Activated T-helper 1 cell treated with anti-CD3 and anti-CD28 coated beads, Interleukin-12 subunit alpha, Interleukin-12 subunit beta, Interleukin-2, Interleukin-4 antibody, amounts not matched to agents 30 ng/mL and 10 ng/mL and 1 ng/mL, durations not matched to agents 14 hours and 24 hours and 36 hours (primary cell): ENCODE results near the gene PPP4R4. TPM values are rescaled to one million over a fixed set of nuclear protein-coding genes. Genes with fewer than 3 reads are reported as not detected.

ENCODE experiments used
- DNase-seq: peaks from one replicate; pipeline ENCODE4 v3.0.0; 2021; ENCODE audit warnings: low spot score
- H3K27ac Mint-ChIP-seq: one replicate; pipeline ENCODE4 v1.8.0; 2021; ENCODE audit warnings: mild to moderate bottlenecking, mixed read lengths
- H3K27me3 Mint-ChIP-seq: one replicate; pipeline ENCODE4 v1.8.0; 2022; ENCODE audit warnings: mild to moderate bottlenecking, moderate library complexity, mixed read lengths; ENCODE audit not compliant: insufficient read depth
- H3K36me3 Mint-ChIP-seq: one replicate; pipeline ENCODE4 v1.8.0; 2021; ENCODE audit warnings: low read depth, mixed read lengths
- H3K4me1 Mint-ChIP-seq: one replicate; pipeline ENCODE4 v1.8.0; 2021; ENCODE audit warnings: low read depth, mixed read lengths
- H3K4me3 Mint-ChIP-seq: one replicate; pipeline ENCODE4 v1.8.0; 2021; ENCODE audit warnings: mild to moderate bottlenecking, moderate library complexity, mixed read lengths
- H3K9me3 Mint-ChIP-seq: one replicate; pipeline ENCODE4 v1.8.0; 2021; ENCODE audit warnings: mixed read lengths
- intact Hi-C: fragments of 100-400 bp; cut with micrococcal nuclease; formaldehyde crosslinking; loops from one replicate; pipeline ENCODE4 v1.15.1; 2024
- total RNA-seq: library from RNA; stranded (reverse); gene quantifications from 2 replicates; pipeline ENCODE4 v1.2.3, GENCODE V29; 2022

Gene PPP4R4
- total RNA-seq, 1 donor from 2014 or later: 2.4 TPM

GRCh38 chr14:94135476-94135875 is 38.6 kb upstream of the PPP4R4 start:
- H3K4me3 Mint-ChIP-seq: no peak overlapping the region
- no peak for DNase-seq
- no peak overlapping the region for H3K27ac Mint-ChIP-seq
- peaks cover 12% of the 10 kb centered on the region for H3K9me3 Mint-ChIP-seq
- no peaks in the 10 kb centered on the region for H3K36me3 Mint-ChIP-seq
- intact Hi-C loops: no loop called here
- peaks cover 15% of the 10 kb centered on the region for H3K4me1 Mint-ChIP-seq
- H3K27me3 Mint-ChIP-seq: peaks cover 30% of the 10 kb centered on the region

- Mint-ChIP-seq H3K4me1 (peaks cover 10% of the 10 kb centered on the region), H3K27me3 (peaks cover 24% of the 10 kb centered on the region), H3K27ac (no peak overlapping the region), H3K9me3 (peaks cover 12% of the 10 kb centered on the region), H3K4me3 (no peak overlapping the region), H3K36me3 (no peaks in the 10 kb centered on the region)
- peak; percentile 72 for DNase-seq
- intact Hi-C loops: loop anchor here (1.0 kb wide), 6 partner anchors 44 to 481 kb away; no protein-coding TSS in a partner anchor
Measured at GRCh38 chr14:94136575-94137331, 37.4 kb upstream of the PPP4R4 start.

- peaks cover 24% of the 10 kb centered on the region for H3K27me3 Mint-ChIP-seq
- no peak overlapping the region for H3K4me3 Mint-ChIP-seq
- no peak for DNase-seq
- peaks cover 6% of the 10 kb centered on the region for H3K4me1 Mint-ChIP-seq
- peaks cover 12% of the 10 kb centered on the region for H3K9me3 Mint-ChIP-seq
- intact Hi-C loops: no loop called here
- no peaks in the 10 kb centered on the region for H3K36me3 Mint-ChIP-seq
- H3K27ac Mint-ChIP-seq: no peak overlapping the region
Measured at GRCh38 chr14:94138251-94138650, 35.9 kb upstream of the PPP4R4 start.

- peaks cover 18% of the 10 kb centered on the region for H3K27me3 Mint-ChIP-seq
- intact Hi-C loops: no loop called here
- peaks cover 12% of the 10 kb centered on the region for H3K9me3 Mint-ChIP-seq
- no peaks in the 10 kb centered on the region for H3K36me3 Mint-ChIP-seq
- no peak overlapping the region for H3K4me3 Mint-ChIP-seq
- H3K4me1 Mint-ChIP-seq: peaks cover 6% of the 10 kb centered on the region
- H3K27ac Mint-ChIP-seq: no peak overlapping the region
- DNase-seq: no peak
Measured at GRCh38 chr14:94139006-94139405, 35.1 kb upstream of the PPP4R4 start.

- Mint-ChIP-seq H3K9me3 (peaks cover 12% of the 10 kb centered on the region), H3K4me3 (no peak overlapping the region), H3K27ac (no peak overlapping the region), H3K36me3 (no peaks in the 10 kb centered on the region), H3K27me3 (peaks cover 15% of the 10 kb centered on the region), H3K4me1 (peaks cover 8% of the 10 kb centered on the region)
- no peak for DNase-seq
- intact Hi-C loops: no loop called here
Measured at GRCh38 chr14:94139421-94139820, 34.7 kb upstream of the PPP4R4 start.

GRCh38 chr14:94142247-94142646 is 31.9 kb upstream of the PPP4R4 start:
- H3K4me3 Mint-ChIP-seq: no peak overlapping the region
- no peak for DNase-seq
- H3K36me3 Mint-ChIP-seq: no peaks in the 10 kb centered on the region
- H3K27me3 Mint-ChIP-seq: peaks cover 8% of the 10 kb centered on the region
- no peaks in the 10 kb centered on the region for H3K9me3 Mint-ChIP-seq
- intact Hi-C loops: no loop called here
- H3K4me1 Mint-ChIP-seq: peaks cover 13% of the 10 kb centered on the region
- H3K27ac Mint-ChIP-seq: no peak overlapping the region

- Mint-ChIP-seq H3K9me3 (no peaks in the 10 kb centered on the region), H3K4me1 (peaks cover 13% of the 10 kb centered on the region), H3K4me3 (no peak overlapping the region), H3K27me3 (peaks cover 10% of the 10 kb centered on the region), H3K27ac (no peak overlapping the region), H3K36me3 (no peaks in the 10 kb centered on the region)
- intact Hi-C loops: no loop called here
- no peak for DNase-seq
Measured at GRCh38 chr14:94142836-94143235, 31.3 kb upstream of the PPP4R4 start.

- Mint-ChIP-seq H3K9me3 (no peaks in the 10 kb centered on the region), H3K4me3 (no peak overlapping the region), H3K27me3 (peaks cover 13% of the 10 kb centered on the region), H3K4me1 (peaks cover 13% of the 10 kb centered on the region), H3K36me3 (no peaks in the 10 kb centered on the region), H3K27ac (no peak overlapping the region)
- DNase-seq: no peak
- intact Hi-C loops: no loop called here
Measured at GRCh38 chr14:94143239-94143638, 30.9 kb upstream of the PPP4R4 start.

GRCh38 chr14:94143711-94144110 is 30.4 kb upstream of the PPP4R4 start:
- H3K9me3 Mint-ChIP-seq: no peaks in the 10 kb centered on the region
- intact Hi-C loops: no loop called here

GRCh38 chr14:94144765-94145164 is 29.4 kb upstream of the PPP4R4 start:
- intact Hi-C loops: no loop called here
- no peak for DNase-seq
- peaks cover 13% of the 10 kb centered on the region for H3K4me1 Mint-ChIP-seq
- no peak overlapping the region for H3K4me3 Mint-ChIP-seq
- no peak overlapping the region for H3K27ac Mint-ChIP-seq
- no peaks in the 10 kb centered on the region for H3K9me3 Mint-ChIP-seq
- no peaks in the 10 kb centered on the region for H3K36me3 Mint-ChIP-seq
- H3K27me3 Mint-ChIP-seq: peaks cover 19% of the 10 kb centered on the region

More at GRCh38 chr14:94143711-94144110, 30.4 kb upstream of the PPP4R4 start:
- H3K36me3 Mint-ChIP-seq: no peaks in the 10 kb centered on the region
- H3K4me1 Mint-ChIP-seq: peaks cover 13% of the 10 kb centered on the region
- H3K4me3 Mint-ChIP-seq: no peak overlapping the region
- DNase-seq: no peak
- no peak overlapping the region for H3K27ac Mint-ChIP-seq
- peaks cover 18% of the 10 kb centered on the region for H3K27me3 Mint-ChIP-seq

GRCh38 chr14:94145902-94146527 is 28.1 kb upstream of the PPP4R4 start:
- Mint-ChIP-seq H3K27ac (no peak overlapping the region), H3K36me3 (no peaks in the 10 kb centered on the region), H3K27me3 (peaks cover 24% of the 10 kb centered on the region), H3K9me3 (no peaks in the 10 kb centered on the region), H3K4me3 (no peak overlapping the region), H3K4me1 (peaks cover 13% of the 10 kb centered on the region)
- intact Hi-C loops: no loop called here
- no peak for DNase-seq

GRCh38 chr14:94152676-94153075 is 21.4 kb upstream of the PPP4R4 start:
- no peak overlapping the region for H3K4me3 Mint-ChIP-seq
- H3K27ac Mint-ChIP-seq: no peak overlapping the region
- no peaks in the 10 kb centered on the region for H3K36me3 Mint-ChIP-seq
- H3K9me3 Mint-ChIP-seq: no peaks in the 10 kb centered on the region
- no peak for DNase-seq
- H3K4me1 Mint-ChIP-seq: peaks cover 2% of the 10 kb centered on the region
- H3K27me3 Mint-ChIP-seq: peaks cover 18% of the 10 kb centered on the region
- intact Hi-C loops: no loop called here

GRCh38 chr14:94153750-94154342 is 20.3 kb upstream of the PPP4R4 start:
- intact Hi-C loops: no loop called here
- Mint-ChIP-seq H3K27ac (no peak overlapping the region), H3K4me3 (no peak overlapping the region), H3K36me3 (no peaks in the 10 kb centered on the region), H3K9me3 (no peaks in the 10 kb centered on the region), H3K27me3 (peaks cover 10% of the 10 kb centered on the region), H3K4me1 (peaks cover 13% of the 10 kb centered on the region)
- no peak for DNase-seq
